Right kidney (tissue), 1 donor: Measurements from ENCODE around the gene NPFF.

Experiments used
- DNase-seq: peaks from one replicate; pipeline ENCODE4 v3.0.0-alpha.2; 2016

NPFF gene

GRCh38 chr12:53474819-53475218 is 32.5 kb downstream of the NPFF start:
- no peak for DNase-seq

GRCh38 chr12:53474077-53474476 is 33.2 kb downstream of the NPFF start:
- no peak for DNase-seq

- no peak for DNase-seq
These were observed 35.2 kb downstream of the NPFF start for GRCh38 chr12:53472056-53472582.

GRCh38 chr12:53468282-53468681 is 39.0 kb downstream of the NPFF start:
- no peak for DNase-seq

GRCh38 chr12:53467880-53468279 is 39.4 kb downstream of the NPFF start:
- DNase-seq = no peak

GRCh38 chr12:53467082-53467481 is 40.2 kb downstream of the NPFF start:
- no peak for DNase-seq

- DNase-seq = no peak
These were observed 40.6 kb downstream of the NPFF start for GRCh38 chr12:53466640-53467039.

GRCh38 chr12:53465679-53466078 is 41.6 kb downstream of the NPFF start:
- DNase-seq = no peak

- DNase-seq = no peak
These were observed 42.4 kb downstream of the NPFF start for GRCh38 chr12:53464685-53465418.

- no peak for DNase-seq
These were observed 43.3 kb downstream of the NPFF start for GRCh38 chr12:53463802-53464560.

- DNase-seq = no peak
These were observed 44.3 kb downstream of the NPFF start for GRCh38 chr12:53462935-53463334.

- no peak for DNase-seq
These were observed 45.7 kb downstream of the NPFF start for GRCh38 chr12:53461591-53461990.

- no peak for DNase-seq
These were observed 46.2 kb downstream of the NPFF start for GRCh38 chr12:53461059-53461458.

- DNase-seq = no peak
These were observed 48.2 kb downstream of the NPFF start for GRCh38 chr12:53459097-53459496.
